ENCODE results near the gene TASP1.

The TASP1 gene

DNA sequence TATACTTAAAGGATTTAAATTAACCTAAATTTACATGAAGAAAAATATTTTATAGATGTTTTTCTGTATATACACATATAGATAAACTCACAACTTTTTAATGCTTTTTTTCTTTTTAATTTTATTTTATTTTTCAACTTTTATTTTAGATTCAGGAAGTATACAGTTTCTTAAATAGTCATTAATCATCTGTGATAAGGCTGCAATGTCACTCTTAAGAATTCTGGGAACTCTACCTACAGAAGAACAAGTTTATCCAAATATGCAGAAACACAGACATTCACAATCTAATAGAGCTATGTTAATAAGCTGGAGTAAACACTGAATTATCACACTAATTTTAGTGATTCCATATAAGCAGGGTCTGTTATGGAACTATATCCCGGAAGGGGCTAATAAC, 181.2 kb downstream of the TASP1 start:
- Histone ChIP-seq H3K4me1 (ENCODE audit: control insufficient read depth in 2 of 2, insufficient read depth in 2 of 2, low read length in 2 of 2) (no peaks in the 10 kb centered on the region), H3K9ac (ENCODE audit: low read depth in 1 of 2, low read length in 2 of 2) (no peak overlapping the region), H3K27ac (ENCODE audit: low read depth in 2 of 2, low read length in 2 of 2) (no peak overlapping the region), H3K9me3 (ENCODE audit: control insufficient read depth in 2 of 2, low read length in 2 of 2) (no peaks in the 10 kb centered on the region), H3K4me3 (ENCODE audit: low read length in 2 of 2) (no peak overlapping the region), H3K27me3 (ENCODE audit: control insufficient read depth in 2 of 2, insufficient read depth in 2 of 2, low read length in 2 of 2) (no peaks in the 10 kb centered on the region), H3K36me3 (ENCODE audit: control insufficient read depth in 2 of 2, insufficient read depth in 2 of 2, low read length in 2 of 2) (no peaks in the 10 kb centered on the region)

DNA sequence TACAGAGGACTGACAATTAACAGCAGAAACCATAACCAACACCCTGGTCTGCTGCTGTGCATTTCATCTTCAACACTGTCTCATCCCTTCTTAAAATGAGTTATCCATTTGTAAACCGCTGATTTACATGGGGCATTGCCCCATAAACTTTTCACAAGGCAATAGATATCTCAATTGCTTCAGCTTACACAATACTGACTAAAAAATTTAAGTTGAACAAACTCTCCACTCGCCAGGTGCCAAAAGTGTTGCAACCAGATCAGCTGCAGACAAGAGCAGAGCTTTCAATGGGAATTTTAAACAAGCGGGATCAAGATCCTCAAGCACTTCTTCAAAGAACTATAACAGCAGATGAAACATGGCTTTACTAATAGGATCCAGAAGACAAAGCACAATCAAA, 183.0 kb downstream of the TASP1 start:
- Histone ChIP-seq H3K9ac (ENCODE audit: low read depth in 1 of 2, low read length in 2 of 2) (no peak overlapping the region), H3K4me3 (ENCODE audit: low read length in 2 of 2) (no peak overlapping the region), H3K9me3 (ENCODE audit: control insufficient read depth in 2 of 2, low read length in 2 of 2) (no peaks in the 10 kb centered on the region), H3K27me3 (ENCODE audit: control insufficient read depth in 2 of 2, insufficient read depth in 2 of 2, low read length in 2 of 2) (no peaks in the 10 kb centered on the region), H3K27ac (ENCODE audit: low read depth in 2 of 2, low read length in 2 of 2) (no peak overlapping the region), H3K36me3 (ENCODE audit: control insufficient read depth in 2 of 2, insufficient read depth in 2 of 2, low read length in 2 of 2) (no peaks in the 10 kb centered on the region), H3K4me1 (ENCODE audit: control insufficient read depth in 2 of 2, insufficient read depth in 2 of 2, low read length in 2 of 2) (no peaks in the 10 kb centered on the region)

DNA sequence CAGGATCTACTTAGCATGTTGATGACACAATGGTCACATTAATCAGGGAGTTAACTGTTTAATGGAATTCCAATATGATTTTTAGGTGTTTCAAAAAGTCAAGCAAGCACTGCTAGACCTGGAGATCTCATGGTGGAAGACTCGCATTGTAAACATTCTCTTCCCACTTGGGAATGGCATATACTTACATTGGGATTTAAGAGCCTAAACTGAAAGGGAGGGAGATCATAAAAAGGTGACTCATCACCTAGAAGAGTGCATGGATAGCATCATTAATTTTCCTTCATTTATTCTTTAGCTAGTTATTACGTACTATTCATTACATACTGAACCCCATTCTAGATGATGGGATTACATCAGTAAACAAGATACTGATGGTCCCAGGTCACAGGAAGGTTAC, 185.4 kb downstream of the TASP1 start:
- H3K9me3 ChIP-seq (ENCODE audit: control insufficient read depth in 2 of 2, low read length in 2 of 2): no peaks in the 10 kb centered on the region
- H3K4me3 ChIP-seq (ENCODE audit: low read length in 2 of 2): no peak overlapping the region
- H3K4me1 ChIP-seq (ENCODE audit: control insufficient read depth in 2 of 2, insufficient read depth in 2 of 2, low read length in 2 of 2): no peaks in the 10 kb centered on the region
- H3K27ac ChIP-seq (ENCODE audit: low read depth in 2 of 2, low read length in 2 of 2): no peak overlapping the region
- no peaks in the 10 kb centered on the region for H3K36me3 ChIP-seq (ENCODE audit: control insufficient read depth in 2 of 2, insufficient read depth in 2 of 2, low read length in 2 of 2)
- no peak overlapping the region for H3K9ac ChIP-seq (ENCODE audit: low read depth in 1 of 2, low read length in 2 of 2)
- H3K27me3 ChIP-seq (ENCODE audit: control insufficient read depth in 2 of 2, insufficient read depth in 2 of 2, low read length in 2 of 2): no peaks in the 10 kb centered on the region

DNA sequence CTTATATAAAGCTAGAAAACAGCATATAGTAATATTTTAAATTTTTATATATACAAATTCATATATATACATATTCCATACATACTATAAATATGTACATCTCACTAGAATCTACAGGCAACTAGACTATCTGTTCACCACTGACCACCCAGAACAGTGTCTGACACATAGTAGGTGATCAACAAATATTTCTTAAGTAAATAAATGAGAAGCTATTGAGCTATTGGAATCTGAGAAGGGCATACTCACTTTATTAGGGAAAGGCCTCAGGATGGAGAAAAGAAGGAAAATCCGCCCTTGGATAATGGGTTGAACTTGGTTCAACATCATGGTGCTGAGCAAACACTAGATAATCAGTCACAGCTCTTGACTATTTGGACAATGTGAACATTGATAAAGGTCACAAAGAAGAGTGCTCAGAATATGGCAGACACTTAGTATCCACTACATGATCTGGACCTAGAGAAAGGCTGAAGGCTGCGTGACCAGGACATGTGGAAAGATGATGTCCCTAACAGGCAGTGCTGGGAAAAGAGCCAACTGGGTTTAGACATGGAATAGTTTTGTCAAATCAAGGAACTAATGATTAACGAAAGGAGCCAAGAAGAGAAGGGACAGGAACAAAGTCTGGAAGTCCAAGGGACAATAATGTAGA, 186.1 kb downstream of the TASP1 start:
- no peaks in the 10 kb centered on the region for H3K27me3 ChIP-seq (ENCODE audit: control insufficient read depth in 2 of 2, insufficient read depth in 2 of 2, low read length in 2 of 2)
- H3K4me1 ChIP-seq (ENCODE audit: control insufficient read depth in 2 of 2, insufficient read depth in 2 of 2, low read length in 2 of 2): no peaks in the 10 kb centered on the region
- no peaks in the 10 kb centered on the region for H3K9me3 ChIP-seq (ENCODE audit: control insufficient read depth in 2 of 2, low read length in 2 of 2)
- no peaks in the 10 kb centered on the region for H3K36me3 ChIP-seq (ENCODE audit: control insufficient read depth in 2 of 2, insufficient read depth in 2 of 2, low read length in 2 of 2)
- no peak overlapping the region for H3K9ac ChIP-seq (ENCODE audit: low read depth in 1 of 2, low read length in 2 of 2)
- no peak overlapping the region for H3K27ac ChIP-seq (ENCODE audit: low read depth in 2 of 2, low read length in 2 of 2)
- H3K4me3 ChIP-seq (ENCODE audit: low read length in 2 of 2): no peak overlapping the region

DNA sequence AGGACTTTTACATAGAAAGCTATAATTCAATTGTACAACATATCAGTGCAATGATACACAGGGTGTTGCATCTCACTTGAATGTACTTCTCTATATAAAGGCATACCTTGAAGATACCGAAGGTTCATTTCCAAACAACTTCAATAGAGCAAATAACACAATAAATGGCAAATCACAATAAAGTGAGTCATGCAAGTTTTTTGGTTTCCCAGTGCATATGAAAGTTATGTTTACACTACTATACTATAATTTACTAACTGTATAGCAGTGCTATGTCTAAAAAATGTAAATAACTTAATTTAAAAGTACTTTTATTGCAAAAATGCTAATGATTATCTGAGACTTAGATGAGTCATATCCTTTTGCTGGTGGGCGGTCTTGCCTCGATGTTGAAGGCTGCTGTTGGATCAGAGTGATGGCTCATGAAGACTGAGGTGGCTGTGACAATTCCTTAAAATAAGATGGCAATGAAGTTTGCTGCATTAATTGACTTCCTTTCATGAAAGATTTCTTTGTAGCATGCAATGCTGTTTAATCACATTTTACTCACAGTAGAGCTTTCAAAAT, 188.8 kb downstream of the TASP1 start:
- no peak overlapping the region for H3K27ac ChIP-seq (ENCODE audit: low read depth in 2 of 2, low read length in 2 of 2)
- H3K4me3 ChIP-seq (ENCODE audit: low read length in 2 of 2): no peak overlapping the region

DNA sequence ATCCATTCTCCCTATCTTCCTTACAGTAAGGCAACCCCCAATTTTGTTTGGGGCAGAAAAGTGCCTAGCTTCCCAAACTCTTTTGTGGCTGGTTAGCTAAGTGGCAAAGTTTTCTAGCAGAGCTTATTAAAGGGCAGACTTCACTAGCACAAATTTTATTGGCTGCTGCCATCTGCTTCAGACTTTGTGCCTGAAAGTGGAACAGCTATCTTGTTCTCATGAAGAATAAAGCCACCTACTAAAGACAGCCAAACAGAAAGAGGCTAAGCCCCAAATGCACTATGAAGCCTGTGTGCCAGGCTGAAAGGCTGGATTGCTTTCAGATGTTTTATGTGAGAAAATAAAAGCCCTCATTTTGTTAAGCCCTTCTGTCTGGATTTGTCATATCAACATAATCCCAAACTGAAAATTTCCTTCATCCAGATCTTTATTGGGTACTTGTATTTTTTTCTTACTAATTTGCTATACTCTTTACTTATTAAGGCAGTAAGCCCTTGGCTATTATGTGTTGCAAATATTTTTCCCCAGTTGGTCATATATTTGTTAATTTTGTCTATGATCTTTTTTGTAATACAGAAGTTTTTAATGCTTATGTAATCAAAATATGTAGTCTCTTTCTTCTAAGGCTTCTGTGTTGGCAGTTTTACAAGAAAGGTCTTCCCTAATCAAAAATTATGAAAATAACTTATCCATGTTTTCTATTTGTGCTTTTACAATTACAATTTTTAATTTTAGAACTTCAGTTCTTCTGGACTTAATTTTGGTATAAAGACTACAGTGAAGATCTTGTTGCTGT, 191.1 kb downstream of the TASP1 start:
- Histone ChIP-seq H3K27ac (ENCODE audit: low read depth in 2 of 2, low read length in 2 of 2) (no peak overlapping the region), H3K9me3 (ENCODE audit: control insufficient read depth in 2 of 2, low read length in 2 of 2) (no peaks in the 10 kb centered on the region), H3K4me3 (ENCODE audit: low read length in 2 of 2) (no peak overlapping the region), H3K4me1 (ENCODE audit: control insufficient read depth in 2 of 2, insufficient read depth in 2 of 2, low read length in 2 of 2) (no peaks in the 10 kb centered on the region), H3K27me3 (ENCODE audit: control insufficient read depth in 2 of 2, insufficient read depth in 2 of 2, low read length in 2 of 2) (no peaks in the 10 kb centered on the region), H3K36me3 (ENCODE audit: control insufficient read depth in 2 of 2, insufficient read depth in 2 of 2, low read length in 2 of 2) (no peaks in the 10 kb centered on the region), H3K9ac (ENCODE audit: low read depth in 1 of 2, low read length in 2 of 2) (no peak overlapping the region)

More for the DNA sequence above, 188.8 kb downstream of the TASP1 start:
- H3K9me3 ChIP-seq (ENCODE audit: control insufficient read depth in 2 of 2, low read length in 2 of 2): no peaks in the 10 kb centered on the region
- no peak overlapping the region for H3K9ac ChIP-seq (ENCODE audit: low read depth in 1 of 2, low read length in 2 of 2)
- no peaks in the 10 kb centered on the region for H3K27me3 ChIP-seq (ENCODE audit: control insufficient read depth in 2 of 2, insufficient read depth in 2 of 2, low read length in 2 of 2)
- no peaks in the 10 kb centered on the region for H3K4me1 ChIP-seq (ENCODE audit: control insufficient read depth in 2 of 2, insufficient read depth in 2 of 2, low read length in 2 of 2)
- H3K36me3 ChIP-seq (ENCODE audit: control insufficient read depth in 2 of 2, insufficient read depth in 2 of 2, low read length in 2 of 2): no peaks in the 10 kb centered on the region

DNA sequence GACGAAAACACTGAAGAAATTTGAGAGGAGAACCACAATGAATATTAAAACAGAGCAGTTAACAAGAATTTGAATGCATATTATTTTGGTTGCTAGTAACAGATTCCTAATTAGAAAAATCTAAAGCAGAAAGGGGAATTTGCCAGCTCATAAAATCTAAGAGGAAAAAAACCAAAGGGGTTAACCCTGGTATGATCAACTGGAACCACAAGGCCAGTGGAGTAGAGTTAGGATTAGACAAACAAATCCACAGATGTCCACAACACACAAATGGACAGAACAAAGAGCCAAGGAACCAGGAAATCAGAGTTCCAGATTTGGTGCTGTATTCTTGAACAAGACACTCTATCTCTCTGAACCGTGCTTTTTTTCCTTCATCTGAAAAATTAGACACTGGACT, 195.0 kb downstream of the TASP1 start:
- no peak overlapping the region for H3K4me3 ChIP-seq (ENCODE audit: low read length in 2 of 2)
- no peaks in the 10 kb centered on the region for H3K27me3 ChIP-seq (ENCODE audit: control insufficient read depth in 2 of 2, insufficient read depth in 2 of 2, low read length in 2 of 2)
- H3K4me1 ChIP-seq (ENCODE audit: control insufficient read depth in 2 of 2, insufficient read depth in 2 of 2, low read length in 2 of 2): no peaks in the 10 kb centered on the region
- no peak overlapping the region for H3K9ac ChIP-seq (ENCODE audit: low read depth in 1 of 2, low read length in 2 of 2)
- no peaks in the 10 kb centered on the region for H3K36me3 ChIP-seq (ENCODE audit: control insufficient read depth in 2 of 2, insufficient read depth in 2 of 2, low read length in 2 of 2)
- H3K9me3 ChIP-seq (ENCODE audit: control insufficient read depth in 2 of 2, low read length in 2 of 2): no peaks in the 10 kb centered on the region
- no peak overlapping the region for H3K27ac ChIP-seq (ENCODE audit: low read depth in 2 of 2, low read length in 2 of 2)

DNA sequence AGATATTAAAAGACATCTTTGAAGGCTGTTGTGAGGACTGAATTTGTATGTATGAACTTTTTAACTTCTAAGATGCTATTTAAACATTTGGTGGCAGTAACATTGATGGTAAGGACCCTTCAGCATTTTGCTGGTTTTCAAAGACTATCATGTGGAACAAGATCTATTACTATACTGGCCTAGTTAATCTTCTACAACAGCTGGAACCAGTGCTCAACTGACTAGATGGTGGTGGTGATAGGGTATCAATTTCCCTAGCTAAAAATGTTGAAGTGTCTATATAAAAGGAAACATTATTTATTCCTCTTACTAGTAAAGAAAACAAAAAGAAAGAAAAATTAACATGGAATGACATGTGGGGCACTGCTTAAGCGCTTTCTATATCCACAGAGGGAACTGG, 195.7 kb downstream of the TASP1 start:
- H3K9me3 ChIP-seq (ENCODE audit: control insufficient read depth in 2 of 2, low read length in 2 of 2): no peaks in the 10 kb centered on the region
- no peak overlapping the region for H3K9ac ChIP-seq (ENCODE audit: low read depth in 1 of 2, low read length in 2 of 2)
- H3K36me3 ChIP-seq (ENCODE audit: control insufficient read depth in 2 of 2, insufficient read depth in 2 of 2, low read length in 2 of 2): no peaks in the 10 kb centered on the region
- no peak overlapping the region for H3K27ac ChIP-seq (ENCODE audit: low read depth in 2 of 2, low read length in 2 of 2)
- H3K4me3 ChIP-seq (ENCODE audit: low read length in 2 of 2): no peak overlapping the region
- H3K4me1 ChIP-seq (ENCODE audit: control insufficient read depth in 2 of 2, insufficient read depth in 2 of 2, low read length in 2 of 2): no peaks in the 10 kb centered on the region
- H3K27me3 ChIP-seq (ENCODE audit: control insufficient read depth in 2 of 2, insufficient read depth in 2 of 2, low read length in 2 of 2): no peaks in the 10 kb centered on the region

DNA sequence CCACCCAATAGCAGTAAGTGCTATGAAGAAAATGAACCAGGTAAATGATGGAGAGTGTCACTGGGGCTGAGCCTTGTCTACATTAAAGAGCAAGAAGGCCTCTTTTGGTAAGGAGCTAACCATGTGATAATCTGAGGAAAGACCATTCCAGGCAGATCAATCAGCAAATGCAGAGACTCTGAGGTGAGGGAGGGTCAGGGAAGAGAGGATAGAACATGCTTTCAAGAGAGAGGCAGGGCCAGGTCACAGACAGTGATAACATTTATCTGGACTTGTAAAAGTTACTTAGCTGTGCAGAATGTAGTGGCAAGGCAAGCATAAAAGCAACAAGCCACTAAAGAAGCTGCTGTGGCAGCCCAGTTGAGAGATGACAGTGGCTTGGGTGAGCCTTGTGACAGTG, 197.3 kb downstream of the TASP1 start:
- no peaks in the 10 kb centered on the region for H3K36me3 ChIP-seq (ENCODE audit: control insufficient read depth in 2 of 2, insufficient read depth in 2 of 2, low read length in 2 of 2)
- H3K4me1 ChIP-seq (ENCODE audit: control insufficient read depth in 2 of 2, insufficient read depth in 2 of 2, low read length in 2 of 2): no peaks in the 10 kb centered on the region
- no peak overlapping the region for H3K4me3 ChIP-seq (ENCODE audit: low read length in 2 of 2)
- no peaks in the 10 kb centered on the region for H3K9me3 ChIP-seq (ENCODE audit: control insufficient read depth in 2 of 2, low read length in 2 of 2)
- no peak overlapping the region for H3K9ac ChIP-seq (ENCODE audit: low read depth in 1 of 2, low read length in 2 of 2)
- no peak overlapping the region for H3K27ac ChIP-seq (ENCODE audit: low read depth in 2 of 2, low read length in 2 of 2)
- no peaks in the 10 kb centered on the region for H3K27me3 ChIP-seq (ENCODE audit: control insufficient read depth in 2 of 2, insufficient read depth in 2 of 2, low read length in 2 of 2)

DNA sequence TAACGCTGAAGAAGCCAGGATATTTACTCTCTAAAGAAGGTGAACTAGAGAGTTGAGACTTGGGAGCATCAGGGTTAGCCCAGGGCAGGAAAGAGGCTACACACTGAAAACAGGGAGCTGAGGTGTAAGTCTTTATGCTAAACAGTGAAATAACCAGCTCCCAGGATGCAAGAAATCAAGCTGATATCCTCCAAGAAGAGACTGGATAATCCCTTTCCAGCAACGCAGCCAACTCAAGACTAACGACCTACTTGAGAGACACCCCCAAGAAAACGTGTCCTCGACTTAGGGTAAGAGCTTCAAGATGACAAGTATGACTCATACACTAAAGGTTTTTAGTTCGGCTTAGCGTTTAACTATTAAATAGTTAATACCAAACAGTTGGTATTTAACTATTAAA, 202.2 kb downstream of the TASP1 start:
- no peaks in the 10 kb centered on the region for H3K27me3 ChIP-seq (ENCODE audit: control insufficient read depth in 2 of 2, insufficient read depth in 2 of 2, low read length in 2 of 2)
- H3K4me3 ChIP-seq (ENCODE audit: low read length in 2 of 2): no peak overlapping the region
- H3K9me3 ChIP-seq (ENCODE audit: control insufficient read depth in 2 of 2, low read length in 2 of 2): no peaks in the 10 kb centered on the region
- no peaks in the 10 kb centered on the region for H3K4me1 ChIP-seq (ENCODE audit: control insufficient read depth in 2 of 2, insufficient read depth in 2 of 2, low read length in 2 of 2)
- H3K36me3 ChIP-seq (ENCODE audit: control insufficient read depth in 2 of 2, insufficient read depth in 2 of 2, low read length in 2 of 2): peaks cover 8 to 9% of the 10 kb centered on the region in 2 donors
- H3K9ac ChIP-seq (ENCODE audit: low read depth in 1 of 2, low read length in 2 of 2): no peak overlapping the region
- H3K27ac ChIP-seq (ENCODE audit: low read depth in 2 of 2, low read length in 2 of 2): no peak overlapping the region

Measured in mucosa of rectum (tissue), 2 donors.